ENCODE data around the gene TSC22D2. TPM values are rescaled to one million over a fixed set of nuclear protein-coding genes. Genes with fewer than 3 reads are reported as not detected.
"Not testable (repeated sequence)": the region's sequence is repeated elsewhere in the genome, so short reads cannot be mapped to it uniquely, and the experiment has no call there.

Gene TSC22D2
- total RNA-seq, 2 donors from 2014 or later: 20.2 to 20.9 TPM

DNA sequence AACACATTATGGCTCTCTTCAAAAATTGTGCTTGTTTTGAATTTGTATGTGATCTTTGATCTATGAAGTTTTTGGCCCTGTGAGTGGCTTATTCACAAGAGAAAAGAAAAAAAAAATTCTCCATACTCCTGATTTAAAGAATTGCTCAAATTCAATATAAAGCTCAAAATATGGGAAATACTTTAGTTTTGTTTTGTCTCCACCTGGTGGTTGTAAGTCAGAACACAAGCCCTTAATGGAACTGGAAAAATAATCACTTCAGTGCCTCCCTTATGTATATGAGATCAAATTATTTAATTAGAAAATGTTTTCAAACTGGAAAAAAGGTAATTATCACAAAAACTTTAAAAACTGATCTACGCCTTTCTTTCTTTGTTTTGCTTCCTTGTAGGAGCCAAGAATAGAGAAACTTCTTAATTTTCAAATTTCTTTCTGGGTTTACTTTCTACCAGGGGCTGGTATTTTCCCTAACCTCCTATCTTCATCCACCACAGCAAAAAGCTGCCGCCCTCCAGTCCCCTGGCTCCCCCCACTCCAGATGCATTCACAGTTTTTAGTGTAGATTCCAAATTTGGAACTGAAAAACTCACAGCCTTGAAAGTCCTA is 87.6 kb downstream of the TSC22D2 start:
- H3K9me3 Mint-ChIP-seq: no peaks in the 10 kb centered on the region
- no peaks in the 10 kb centered on the region for H3K36me3 Mint-ChIP-seq (ENCODE audit: insufficient read depth in 2 of 2)
- ATAC-seq (replicated peaks in 1 of 2) (no peak), DNase-seq (peak in 1 of 2 donors; percentile 28)
- no peaks in the 10 kb centered on the region for H3K27me3 Mint-ChIP-seq (ENCODE audit: low read depth)
- H3K27ac Mint-ChIP-seq: no peak overlapping the region
- H3K4me1 Mint-ChIP-seq (ENCODE audit: low read depth): no peaks in the 10 kb centered on the region
- no peak overlapping the region for H3K4me3 Mint-ChIP-seq

DNA sequence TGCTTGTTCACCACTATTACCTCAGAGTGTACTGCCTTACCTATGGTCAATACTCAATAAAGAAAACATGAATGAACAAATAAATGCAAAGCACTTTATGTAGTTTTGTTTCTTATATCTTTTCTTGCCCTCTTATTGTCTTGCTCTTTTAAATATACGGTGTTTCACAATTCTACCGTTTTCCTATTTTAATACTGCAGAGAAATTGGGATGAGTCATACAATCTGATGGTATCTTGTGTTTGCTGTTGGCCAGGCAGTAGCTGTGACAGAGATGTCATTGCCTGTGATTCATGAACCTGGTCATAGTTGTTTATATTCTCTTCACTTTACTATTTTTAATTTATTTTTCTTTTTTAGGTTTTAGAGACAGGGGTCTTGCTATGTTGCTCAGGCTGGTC is 89.9 kb downstream of the TSC22D2 start:
- Mint-ChIP-seq H3K27ac (no peak overlapping the region), H3K36me3 (ENCODE audit: insufficient read depth in 2 of 2) (peaks cover 4 to 6% of the 10 kb centered on the region in 2 donors), H3K4me1 (ENCODE audit: low read depth) (no peaks in the 10 kb centered on the region), H3K27me3 (ENCODE audit: low read depth) (no peaks in the 10 kb centered on the region), H3K9me3 (peaks cover 0 to 3% of the 10 kb centered on the region in 2 donors), H3K4me3 (no peak overlapping the region)
- DNase-seq (no peak), ATAC-seq (replicated peaks in 1 of 2) (no peak)

DNA sequence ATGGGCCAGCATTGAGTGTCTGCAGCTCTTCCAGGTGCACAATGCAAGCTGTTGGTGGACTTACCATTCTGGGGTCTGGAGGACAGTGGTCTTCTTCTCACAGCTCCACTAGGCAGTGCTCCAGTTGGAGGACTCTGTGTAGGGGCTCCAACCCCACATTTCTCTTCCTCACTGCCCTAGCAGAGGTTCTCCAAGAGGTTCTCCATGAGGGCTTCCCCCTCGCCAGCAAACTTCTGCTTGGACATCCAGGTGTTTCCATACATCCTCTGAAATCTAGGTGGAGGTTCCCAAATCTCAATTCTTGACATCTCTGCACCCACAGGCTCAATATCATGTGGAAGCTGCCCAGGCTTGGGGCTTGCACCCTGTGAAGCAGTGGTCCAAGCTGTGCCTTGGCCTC is 92.9 kb downstream of the TSC22D2 start:
- H3K9me3 Mint-ChIP-seq; ATAC-seq (replicated peaks in 1 of 2); H3K27me3 Mint-ChIP-seq (ENCODE audit: low read depth); H3K27ac Mint-ChIP-seq; DNase-seq; H3K4me3 Mint-ChIP-seq; H3K4me1 Mint-ChIP-seq (ENCODE audit: low read depth); H3K36me3 Mint-ChIP-seq (ENCODE audit: insufficient read depth in 2 of 2): not testable (repeated sequence)

DNA sequence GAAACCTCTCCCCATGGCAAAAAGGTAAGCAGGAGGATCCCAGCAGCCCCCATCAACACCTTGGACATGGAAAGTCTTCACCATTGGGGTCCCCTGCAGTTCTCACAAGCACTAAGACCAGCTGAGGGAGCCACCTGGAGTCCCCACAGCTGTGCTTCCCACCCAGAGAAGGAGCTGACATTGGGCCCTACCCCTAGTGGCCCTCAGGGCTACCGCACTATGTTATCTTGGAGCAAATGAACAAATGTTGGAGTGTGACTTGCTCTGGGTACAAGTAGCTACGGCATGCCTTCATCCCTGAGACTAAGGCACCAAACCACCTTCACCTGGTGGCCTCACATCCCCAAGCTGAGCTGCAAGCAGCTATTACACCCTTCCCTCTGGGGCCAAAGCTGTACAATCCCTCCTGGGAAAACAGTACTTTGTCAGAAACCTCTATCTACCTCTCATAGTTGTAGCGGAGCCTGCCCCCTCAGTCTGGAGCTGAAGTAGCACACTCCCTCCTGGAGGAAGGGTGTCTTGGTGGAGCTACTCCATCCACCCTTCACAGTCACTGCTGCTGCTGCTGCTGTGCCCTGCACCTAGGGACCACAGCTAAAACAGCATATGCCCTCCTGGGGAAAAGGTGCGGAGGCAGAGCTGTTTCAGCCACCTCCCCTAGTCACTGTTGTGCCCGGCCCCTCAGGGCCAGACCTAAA is 95.5 kb downstream of the TSC22D2 start:
- peaks cover 4 to 11% of the 10 kb centered on the region in 2 donors for H3K36me3 Mint-ChIP-seq (ENCODE audit: insufficient read depth in 2 of 2)
- DNase-seq: no peak
- H3K9me3 Mint-ChIP-seq: peaks cover 0 to 6% of the 10 kb centered on the region in 2 donors
- H3K4me1 Mint-ChIP-seq (ENCODE audit: low read depth): peaks cover 11% of the 10 kb centered on the region
- no peak for ATAC-seq (replicated peaks in 1 of 2)
- H3K27ac Mint-ChIP-seq: no peak overlapping the region
- peaks cover 6% of the 10 kb centered on the region for H3K27me3 Mint-ChIP-seq (ENCODE audit: low read depth)
- no peak overlapping the region for H3K4me3 Mint-ChIP-seq

DNA sequence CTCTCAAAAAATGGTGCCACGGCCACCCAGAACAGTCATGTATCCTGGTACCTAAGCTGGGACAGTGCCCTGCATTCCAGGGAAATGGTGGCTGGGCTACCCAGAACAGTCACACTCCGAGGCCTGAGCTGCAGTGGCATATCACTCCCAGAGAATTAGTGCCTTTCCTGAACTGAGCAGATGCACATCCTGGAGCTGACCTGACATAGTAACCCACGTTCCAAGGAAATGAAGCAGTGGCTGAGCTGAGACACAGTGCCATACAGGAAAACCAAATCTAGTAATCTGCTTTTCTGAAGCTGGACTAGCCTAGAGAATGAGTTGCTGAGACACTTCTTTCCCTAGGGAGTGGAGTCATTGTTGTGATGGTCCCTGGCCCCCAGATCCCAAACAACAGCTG is 96.4 kb downstream of the TSC22D2 start:
- Mint-ChIP-seq H3K4me3 (no peak overlapping the region), H3K9me3 (peaks cover 0 to 6% of the 10 kb centered on the region in 2 donors), H3K27me3 (ENCODE audit: low read depth) (peaks cover 6% of the 10 kb centered on the region), H3K4me1 (ENCODE audit: low read depth) (peaks cover 12% of the 10 kb centered on the region), H3K36me3 (ENCODE audit: insufficient read depth in 2 of 2) (peaks cover 4 to 11% of the 10 kb centered on the region in 2 donors), H3K27ac (no peak overlapping the region)
- ATAC-seq (replicated peaks in 1 of 2): no peak
- DNase-seq: no peak

DNA sequence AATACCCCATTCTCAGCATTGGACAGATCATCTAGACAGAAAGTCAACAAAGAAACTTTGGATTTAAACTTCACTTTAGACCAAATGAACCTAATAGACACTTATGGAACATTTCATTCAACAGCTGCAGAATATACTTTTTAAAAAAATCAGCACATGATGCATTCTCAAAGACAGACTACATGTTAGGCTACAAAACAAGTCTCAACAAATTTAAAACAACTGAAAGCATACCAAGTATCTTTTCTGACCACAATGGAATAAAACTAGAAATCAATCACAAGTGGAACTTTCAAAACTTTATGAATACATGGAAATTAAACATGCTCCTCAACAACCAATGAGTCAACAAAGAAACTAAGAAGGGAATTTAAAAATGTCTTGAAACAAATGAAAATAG is 100.3 kb downstream of the TSC22D2 start:
- H3K9me3 Mint-ChIP-seq: peaks cover 0 to 3% of the 10 kb centered on the region in 2 donors
- peaks cover 6% of the 10 kb centered on the region for H3K27me3 Mint-ChIP-seq (ENCODE audit: low read depth)
- DNase-seq: no peak
- H3K36me3 Mint-ChIP-seq (ENCODE audit: insufficient read depth in 2 of 2): peaks cover 0 to 5% of the 10 kb centered on the region in 2 donors
- no peak overlapping the region for H3K27ac Mint-ChIP-seq
- no peak for ATAC-seq (replicated peaks in 1 of 2)
- H3K4me1 Mint-ChIP-seq (ENCODE audit: low read depth): peaks cover 12% of the 10 kb centered on the region
- H3K4me3 Mint-ChIP-seq: no peak overlapping the region

DNA sequence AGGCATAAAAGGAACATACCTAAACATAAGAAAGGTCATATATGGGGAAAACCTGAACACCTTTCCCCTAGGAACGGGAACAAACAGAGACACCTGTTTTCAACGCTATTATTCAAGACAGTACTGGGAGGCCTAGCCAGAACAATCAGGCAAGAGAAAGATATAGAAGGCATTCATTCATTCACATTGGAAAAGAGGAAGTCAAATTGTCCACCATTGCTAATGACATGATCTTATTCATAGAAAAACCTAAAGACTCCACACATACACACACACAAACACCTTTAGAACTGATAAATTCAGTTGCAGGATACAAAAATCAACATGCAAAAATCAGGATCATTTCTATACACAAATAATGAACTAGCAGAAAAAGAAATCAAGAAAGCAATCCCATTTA is 101.7 kb downstream of the TSC22D2 start:
- H3K4me1 Mint-ChIP-seq (ENCODE audit: low read depth): peaks cover 12% of the 10 kb centered on the region
- no peaks in the 10 kb centered on the region for H3K27me3 Mint-ChIP-seq (ENCODE audit: low read depth)
- H3K27ac Mint-ChIP-seq: no peak overlapping the region
- H3K4me3 Mint-ChIP-seq: no peak overlapping the region
- H3K36me3 Mint-ChIP-seq (ENCODE audit: insufficient read depth in 2 of 2): peaks cover 0 to 5% of the 10 kb centered on the region in 2 donors
- peaks cover 0 to 3% of the 10 kb centered on the region in 2 donors for H3K9me3 Mint-ChIP-seq
- no peak for ATAC-seq (replicated peaks in 1 of 2)
- no peak for DNase-seq

DNA sequence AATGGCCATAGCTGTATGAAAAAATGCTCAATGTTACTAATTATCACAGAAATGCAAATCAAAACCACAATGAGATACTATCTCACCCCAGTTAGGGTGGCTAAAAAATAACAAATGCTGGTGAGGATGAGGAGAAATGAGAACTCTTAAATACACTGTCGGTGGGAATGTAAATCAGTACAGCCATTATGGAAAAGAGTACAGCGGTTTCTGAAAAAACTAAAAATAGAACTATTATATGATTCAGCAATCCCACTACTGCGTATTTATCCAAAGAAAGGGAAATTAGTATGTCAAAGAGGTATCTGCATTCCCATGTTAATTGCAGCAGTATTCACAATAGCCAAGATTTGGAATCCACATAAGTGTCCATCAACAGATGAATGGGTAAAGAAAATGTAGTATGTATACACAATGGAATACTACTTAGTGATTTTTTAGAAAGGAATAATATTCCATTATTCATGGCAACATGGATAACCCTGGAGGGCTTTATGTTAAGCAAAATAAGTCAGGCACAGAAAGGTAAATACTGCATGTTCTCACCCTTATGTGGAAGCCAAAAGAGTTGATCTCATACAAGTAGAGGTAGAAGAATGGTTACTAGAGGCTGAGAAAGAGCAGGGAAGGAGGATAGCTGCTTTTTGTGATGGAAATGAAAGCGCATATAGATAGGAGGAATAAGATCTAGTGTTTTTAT is 103.2 kb downstream of the TSC22D2 start:
- peaks cover 12% of the 10 kb centered on the region for H3K4me1 Mint-ChIP-seq (ENCODE audit: low read depth)
- DNase-seq: no peak
- no peak overlapping the region for H3K4me3 Mint-ChIP-seq
- ATAC-seq (replicated peaks in 1 of 2): no peak
- H3K27ac Mint-ChIP-seq: no peak overlapping the region
- H3K36me3 Mint-ChIP-seq (ENCODE audit: insufficient read depth in 2 of 2): peaks cover 0 to 5% of the 10 kb centered on the region in 2 donors
- peaks cover 0 to 3% of the 10 kb centered on the region in 2 donors for H3K9me3 Mint-ChIP-seq
- no peaks in the 10 kb centered on the region for H3K27me3 Mint-ChIP-seq (ENCODE audit: low read depth)

DNA sequence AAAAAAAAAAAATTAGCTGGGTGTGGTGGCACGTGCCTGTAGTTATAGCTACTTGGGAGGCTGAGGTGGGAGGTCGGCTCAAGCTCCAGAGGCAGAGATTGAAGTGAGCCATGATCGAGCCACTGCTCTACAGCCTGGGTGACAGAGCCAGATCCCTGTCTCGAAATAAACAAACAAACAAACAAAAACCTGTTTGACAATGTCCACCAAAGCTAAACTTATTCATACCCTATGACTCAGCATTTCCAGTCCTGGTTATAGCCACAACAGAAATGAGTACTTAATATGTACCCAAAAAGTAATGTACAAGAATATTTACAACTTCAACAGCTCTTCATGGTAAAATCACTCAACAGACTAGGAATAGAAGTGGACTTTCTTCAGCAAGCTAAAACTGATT is 107.1 kb downstream of the TSC22D2 start:
- H3K9me3 Mint-ChIP-seq: no peaks in the 10 kb centered on the region
- no peak overlapping the region for H3K27ac Mint-ChIP-seq
- H3K36me3 Mint-ChIP-seq (ENCODE audit: insufficient read depth in 2 of 2): no peaks in the 10 kb centered on the region
- no peaks in the 10 kb centered on the region for H3K27me3 Mint-ChIP-seq (ENCODE audit: low read depth)
- ATAC-seq (replicated peaks in 1 of 2) (no peak), DNase-seq (no peak)
- H3K4me1 Mint-ChIP-seq (ENCODE audit: low read depth): no peaks in the 10 kb centered on the region
- H3K4me3 Mint-ChIP-seq: no peak overlapping the region

Other genes starting within 250 kb of the TSC22D2 start
- gene SERP1, start 138.2 kb downstream of the TSC22D2 start, total RNA-seq: 100 to 1,000 TPM; 123 to 148 TPM
- 100 to 1,000 TPM; 131 to 149 TPM for gene EIF2A, start 138.5 kb downstream of the TSC22D2 start, total RNA-seq
- gene SELENOT, start 195.0 kb downstream of the TSC22D2 start, total RNA-seq: 100 to 1,000 TPM in 1 of 2 donors, 10 to 100 TPM in 1; 95.9 to 104 TPM